Activated CD4-positive, alpha-beta T cell treated with anti-CD3 and anti-CD28 coated beads, Interleukin-2, amount 10 ng/mL, durations not matched to agents 7 days and 5 days (primary cell): ENCODE results near the gene CPLX3. TPM values are rescaled to one million over a fixed set of nuclear protein-coding genes. Genes with fewer than 3 reads are reported as not detected.

Experiments
- CTCF ChIA-PET: fragments of 350-600 bp; sonication (Branson Sonifier 250); formaldehyde crosslinking; loops from one replicate; lab custom pipeline; 2021; ENCODE audit warnings: antibody characterized with exemption; lab: Charles Lee
- POLR2A ChIA-PET: fragments of 350-600 bp; sonication (Branson Sonifier 250); formaldehyde crosslinking; loops from one replicate; lab custom pipeline; 2021; ENCODE audit warnings: antibody characterized with exemption; lab: Charles Lee
- DNase-seq: peaks from one replicate; pipeline ENCODE4 v3.0.0-alpha.2; 2020
- H3K27ac Mint-ChIP-seq: one replicate; pipeline ENCODE4 v1.8.0; 2021; ENCODE audit warnings: mild to moderate bottlenecking, moderate library complexity, mixed read lengths
- H3K27me3 Mint-ChIP-seq: one replicate; pipeline ENCODE4 v1.8.0; 2021; ENCODE audit warnings: mixed read lengths
- H3K36me3 Mint-ChIP-seq: one replicate; pipeline ENCODE4 v1.8.0; 2021; ENCODE audit warnings: low read depth, mixed read lengths
- H3K4me1 Mint-ChIP-seq: one replicate; pipeline ENCODE4 v1.8.0; 2021; ENCODE audit warnings: mixed read lengths
- H3K4me3 Mint-ChIP-seq: one replicate; pipeline ENCODE4 v1.8.0; 2021; ENCODE audit warnings: mild to moderate bottlenecking, moderate library complexity, mixed read lengths
- H3K9me3 Mint-ChIP-seq: one replicate; pipeline ENCODE4 v1.8.0; 2021; ENCODE audit warnings: mixed read lengths
- total RNA-seq, 2 experiments: library from RNA; stranded (reverse); gene quantifications; one replicate each; pipeline ENCODE4 v1.2.3, GENCODE V29; 2021

Gene CPLX3
- total RNA-seq, 2 experiments from 2014 or later, result 0.12 to 0.19 TPM

DNA sequence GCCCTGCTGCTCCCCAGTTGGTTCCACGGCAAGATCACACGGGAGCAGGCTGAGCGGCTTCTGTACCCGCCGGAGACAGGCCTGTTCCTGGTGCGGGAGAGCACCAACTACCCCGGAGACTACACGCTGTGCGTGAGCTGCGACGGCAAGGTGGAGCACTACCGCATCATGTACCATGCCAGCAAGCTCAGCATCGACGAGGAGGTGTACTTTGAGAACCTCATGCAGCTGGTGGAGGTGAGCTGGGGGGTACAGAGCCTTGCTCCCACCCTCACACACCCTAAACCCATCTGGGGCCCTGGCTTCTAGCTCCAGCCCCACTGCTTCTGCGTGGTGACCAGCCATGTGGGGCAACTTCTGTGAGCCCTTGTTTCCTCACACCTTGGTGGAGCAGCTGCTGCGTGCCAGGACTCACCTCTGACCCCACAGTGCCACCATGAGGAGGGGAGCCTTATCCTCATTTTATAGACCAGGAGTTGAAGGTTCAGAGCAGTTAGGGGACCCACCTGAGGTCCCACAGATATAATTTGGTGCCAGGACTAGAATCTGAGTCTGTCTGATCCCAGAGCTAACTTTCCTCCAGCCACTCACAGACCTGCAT, 27.1 kb upstream of the CPLX3 start:
- POLR2A ChIA-PET, result interaction anchor here (1.2 kb wide), 1 partner anchor 28 kb away, joined by 5 read pairs; no protein-coding TSS in a partner anchor
- Mint-ChIP-seq H3K4me3 (no peak overlapping the region), H3K36me3 (peaks cover 60% of the 10 kb centered on the region), H3K27me3 (no peaks in the 10 kb centered on the region), H3K27ac (peak overlapping the region; percentile 80), H3K9me3 (no peaks in the 10 kb centered on the region), H3K4me1 (peaks cover 59% of the 10 kb centered on the region)
- CTCF ChIA-PET, result interaction anchor here (0.6 to 27.7 kb wide), 14 partner anchors 9 to 425 kb away, joined by 3 to 930 read pairs (median 4); partner anchors contain the start of gene CSK
- DNase-seq, result peak; percentile 33

DNA sequence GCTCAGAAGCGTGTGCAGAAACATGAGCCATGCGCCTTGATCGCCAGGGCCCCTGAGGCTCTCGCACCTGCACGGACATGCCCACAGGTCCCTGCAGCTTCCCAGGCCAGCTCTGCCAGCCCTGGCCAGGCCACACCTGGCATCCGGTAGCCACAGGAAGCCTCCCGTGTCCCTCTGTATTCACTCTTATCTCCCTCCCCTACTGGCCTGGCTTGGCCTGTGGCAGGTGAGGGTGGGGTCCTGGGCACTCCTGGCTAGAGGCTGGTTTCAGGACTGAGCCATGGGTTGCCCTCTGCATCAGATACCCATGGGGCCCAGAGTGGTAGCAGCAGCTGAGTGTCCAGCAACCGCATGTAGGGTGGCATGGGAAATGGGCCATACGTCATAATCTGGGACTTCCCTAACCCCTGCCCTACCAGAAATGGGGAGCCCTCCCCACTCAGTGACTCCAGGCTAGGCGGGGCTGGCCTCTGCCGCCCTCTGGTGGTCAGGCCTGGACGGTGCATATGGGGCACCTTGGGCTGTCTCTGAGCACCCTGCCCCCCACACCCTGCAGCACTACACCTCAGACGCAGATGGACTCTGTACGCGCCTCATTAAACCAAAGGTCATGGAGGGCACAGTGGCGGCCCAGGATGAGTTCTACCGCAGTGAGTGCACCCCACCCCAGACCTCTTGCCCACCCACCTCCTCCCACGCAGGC, 26.4 kb upstream of the CPLX3 start:
- H3K4me1 Mint-ChIP-seq, result peaks cover 55% of the 10 kb centered on the region
- ChIA-PET CTCF (interaction anchor here (0.6 to 27.7 kb wide), 15 partner anchors 8 to 425 kb away, joined by 3 to 930 read pairs (median 4); partner anchors contain the start of gene CSK), POLR2A (interaction anchor here (1.2 kb wide), 1 partner anchor 29 kb away, joined by 5 read pairs; no protein-coding TSS in a partner anchor)
- peak overlapping the region; percentile 80 for H3K27ac Mint-ChIP-seq
- no peaks in the 10 kb centered on the region for H3K9me3 Mint-ChIP-seq
- no peak overlapping the region for H3K4me3 Mint-ChIP-seq
- peaks cover 63% of the 10 kb centered on the region for H3K36me3 Mint-ChIP-seq
- H3K27me3 Mint-ChIP-seq, result no peaks in the 10 kb centered on the region
- DNase-seq, result peak; percentile 86

- Mint-ChIP-seq H3K27me3 (no peaks in the 10 kb centered on the region), H3K4me1 (peaks cover 49% of the 10 kb centered on the region), H3K36me3 (peaks cover 59% of the 10 kb centered on the region), H3K4me3 (no peak overlapping the region), H3K9me3 (no peaks in the 10 kb centered on the region), H3K27ac (no peak overlapping the region)
- DNase-seq, result no peak
- ChIA-PET POLR2A (no interaction called here), CTCF (interaction anchor here (0.8 to 27.7 kb wide), 8 partner anchors 10 to 166 kb away, joined by 3 to 930 read pairs (median 6); partner anchors contain the start of genes CSK and LMAN1L)
Measured at GRCh38 chr15:74800559-74801094, 25.8 kb upstream of the CPLX3 start.

- no peak overlapping the region for H3K4me3 Mint-ChIP-seq
- peaks cover 45% of the 10 kb centered on the region for H3K4me1 Mint-ChIP-seq
- H3K9me3 Mint-ChIP-seq, result no peaks in the 10 kb centered on the region
- H3K36me3 Mint-ChIP-seq, result peaks cover 53% of the 10 kb centered on the region
- CTCF ChIA-PET, result interaction anchor here (0.6 to 27.7 kb wide), 4 partner anchors 10 to 20 kb away, joined by 3 to 930 read pairs (median 6); partner anchors contain the start of genes CSK and LMAN1L
- POLR2A ChIA-PET, result no interaction called here
- no peak overlapping the region for H3K27ac Mint-ChIP-seq
- no peaks in the 10 kb centered on the region for H3K27me3 Mint-ChIP-seq
- DNase-seq, result peak; percentile 5
Measured at GRCh38 chr15:74801311-74801997, 25.0 kb upstream of the CPLX3 start.

GRCh38 chr15:74802290-74802689, 24.1 kb upstream of the CPLX3 start:
- ChIA-PET CTCF (interaction anchor here (0.7 to 27.7 kb wide), 2 partner anchors 8 to 21 kb away, joined by 4 to 930 read pairs; partner anchors contain the start of gene CSK), POLR2A (no interaction called here)
- Mint-ChIP-seq H3K4me3 (no peak overlapping the region), H3K4me1 (peaks cover 48% of the 10 kb centered on the region), H3K9me3 (no peaks in the 10 kb centered on the region), H3K36me3 (peaks cover 52% of the 10 kb centered on the region), H3K27me3 (no peaks in the 10 kb centered on the region), H3K27ac (no peak overlapping the region)
- DNase-seq, result peak; percentile 5

DNA sequence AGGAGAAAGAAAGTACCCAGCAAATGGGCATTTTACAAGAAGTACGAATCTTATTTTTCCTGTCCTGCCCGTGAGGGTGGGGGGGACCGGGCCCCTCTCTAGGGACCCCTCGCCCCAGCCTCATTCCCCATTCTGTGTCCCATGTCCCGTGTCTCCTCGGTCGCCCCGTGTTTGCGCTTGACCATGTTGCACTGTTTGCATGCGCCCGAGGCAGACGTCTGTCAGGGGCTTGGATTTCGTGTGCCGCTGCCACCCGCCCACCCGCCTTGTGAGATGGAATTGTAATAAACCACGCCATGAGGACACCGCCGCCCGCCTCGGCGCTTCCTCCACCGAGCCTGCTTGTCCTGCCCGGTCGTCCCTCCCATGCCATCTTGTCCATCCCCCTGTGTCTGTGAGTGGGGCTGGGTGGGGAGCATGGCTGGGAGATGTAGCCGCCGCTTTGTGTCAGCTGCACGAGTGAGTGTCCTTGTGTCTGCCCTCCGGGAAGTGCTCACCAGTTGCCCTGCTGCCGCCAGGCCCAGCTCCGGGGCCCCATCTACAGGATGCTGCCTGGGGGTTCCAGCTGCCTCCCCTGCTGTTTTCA, 23.5 kb upstream of the CPLX3 start:
- no peak overlapping the region for H3K27ac Mint-ChIP-seq
- CTCF ChIA-PET, result interaction anchor here (27.7 kb wide), 1 partner anchor 22 kb away, joined by 930 read pairs; the partner anchor contains the start of gene CSK
- POLR2A ChIA-PET, result no interaction called here
- H3K27me3 Mint-ChIP-seq, result no peaks in the 10 kb centered on the region
- DNase-seq, result no peak
- peaks cover 51% of the 10 kb centered on the region for H3K36me3 Mint-ChIP-seq
- no peak overlapping the region for H3K4me3 Mint-ChIP-seq
- peaks cover 44% of the 10 kb centered on the region for H3K4me1 Mint-ChIP-seq
- no peaks in the 10 kb centered on the region for H3K9me3 Mint-ChIP-seq

GRCh38 chr15:74804935-74805334, 21.5 kb upstream of the CPLX3 start:
- no peaks in the 10 kb centered on the region for H3K9me3 Mint-ChIP-seq
- peaks cover 38% of the 10 kb centered on the region for H3K36me3 Mint-ChIP-seq
- no peak for DNase-seq
- H3K27ac Mint-ChIP-seq, result no peak overlapping the region
- CTCF ChIA-PET, result interaction anchor here (0.5 to 27.7 kb wide), 7 partner anchors 11 to 157 kb away, joined by 3 to 930 read pairs (median 3); partner anchors contain the start of gene CSK
- POLR2A ChIA-PET, result no interaction called here
- peaks cover 25% of the 10 kb centered on the region for H3K4me1 Mint-ChIP-seq
- H3K4me3 Mint-ChIP-seq, result no peak overlapping the region
- no peaks in the 10 kb centered on the region for H3K27me3 Mint-ChIP-seq

GRCh38 chr15:74807282-74807681, 19.1 kb upstream of the CPLX3 start:
- Mint-ChIP-seq H3K4me3 (no peak overlapping the region), H3K9me3 (no peaks in the 10 kb centered on the region), H3K36me3 (peaks cover 21% of the 10 kb centered on the region), H3K27me3 (no peaks in the 10 kb centered on the region), H3K4me1 (peaks cover 20% of the 10 kb centered on the region), H3K27ac (no peak overlapping the region)
- DNase-seq, result no peak
- POLR2A ChIA-PET, result no interaction called here
- CTCF ChIA-PET, result interaction anchor here (1.2 to 27.7 kb wide), 2 partner anchors 11 to 26 kb away, joined by 3 to 930 read pairs; partner anchors contain the start of gene CSK

DNA sequence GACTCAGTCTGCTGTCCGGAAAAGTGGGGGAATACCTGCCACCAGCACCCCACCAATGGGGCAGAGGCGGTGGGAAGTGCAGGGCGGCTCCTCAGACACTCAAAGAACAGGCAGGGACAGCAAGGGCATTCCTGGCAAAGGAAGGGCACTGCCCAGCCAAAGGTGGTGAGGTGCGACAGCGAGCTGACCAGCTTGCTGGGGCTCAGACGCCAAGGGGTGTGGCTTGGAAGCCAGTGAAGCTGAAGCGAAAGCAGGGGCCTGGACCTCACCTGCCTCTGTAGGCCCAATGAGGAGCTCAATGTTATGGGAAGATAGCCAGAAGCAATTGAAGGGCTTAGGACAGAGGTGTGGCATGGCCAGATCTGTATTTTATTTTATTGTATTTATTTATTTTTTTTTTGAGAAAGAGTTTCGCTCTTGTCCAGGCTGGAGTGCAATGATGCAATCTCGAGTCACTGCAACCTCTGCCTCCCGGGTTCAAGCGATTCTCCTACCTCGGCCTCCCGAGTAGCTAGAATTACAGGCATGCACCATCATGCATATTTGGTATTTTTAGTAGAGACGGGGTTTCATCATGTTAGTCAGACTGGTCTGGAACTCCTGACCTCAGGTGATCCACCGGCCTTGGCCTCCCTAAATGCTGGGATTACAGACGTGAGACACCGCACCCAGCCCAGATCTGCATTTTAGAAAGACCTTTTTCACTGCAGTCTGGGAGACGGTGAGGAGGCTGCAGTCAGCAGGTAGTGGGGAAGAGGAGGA, 18.2 kb upstream of the CPLX3 start:
- H3K4me1 Mint-ChIP-seq, result peaks cover 20% of the 10 kb centered on the region
- H3K9me3 Mint-ChIP-seq, result no peaks in the 10 kb centered on the region
- H3K27me3 Mint-ChIP-seq, result no peaks in the 10 kb centered on the region
- ChIA-PET POLR2A (no interaction called here), CTCF (interaction anchor here (0.9 to 27.7 kb wide), 2 partner anchors 9 to 27 kb away, joined by 4 to 930 read pairs; partner anchors contain the start of gene CSK)
- peaks cover 14% of the 10 kb centered on the region for H3K36me3 Mint-ChIP-seq
- H3K4me3 Mint-ChIP-seq, result no peak overlapping the region
- H3K27ac Mint-ChIP-seq, result peak overlapping the region; percentile 79
- no peak for DNase-seq

- Mint-ChIP-seq H3K9me3 (no peaks in the 10 kb centered on the region), H3K36me3 (peaks cover 12% of the 10 kb centered on the region), H3K4me1 (peaks cover 19% of the 10 kb centered on the region), H3K27me3 (no peaks in the 10 kb centered on the region), H3K27ac (peak overlapping the region; percentile 68), H3K4me3 (no peak overlapping the region)
- POLR2A ChIA-PET, result no interaction called here
- no peak for DNase-seq
- CTCF ChIA-PET, result interaction anchor here (0.9 to 27.7 kb wide), 3 partner anchors 9 to 28 kb away, joined by 3 to 930 read pairs (median 4); partner anchors contain the start of gene CSK
Measured at GRCh38 chr15:74808840-74809229, 17.6 kb upstream of the CPLX3 start.

- Mint-ChIP-seq H3K4me3 (no peak overlapping the region), H3K9me3 (no peaks in the 10 kb centered on the region), H3K36me3 (peaks cover 8% of the 10 kb centered on the region), H3K4me1 (peaks cover 15% of the 10 kb centered on the region), H3K27ac (peak overlapping the region; percentile 68), H3K27me3 (no peaks in the 10 kb centered on the region)
- POLR2A ChIA-PET, result no interaction called here
- no peak for DNase-seq
- CTCF ChIA-PET, result interaction anchor here (1.0 to 27.7 kb wide), 4 partner anchors 9 to 28 kb away, joined by 3 to 930 read pairs (median 4); partner anchors contain the start of gene CSK
Measured at GRCh38 chr15:74809242-74809641, 17.2 kb upstream of the CPLX3 start.
